HG02678 (cell line): ENCODE results near the gene FLOT1.

Experiments used
- ATAC-seq: cut with Tn5 transposase; IDR thresholded peaks from one replicate; pipeline ENCODE4 v1.9.1; 2021; ENCODE audit warnings: mild to moderate bottlenecking, moderate library complexity; ENCODE audit not compliant: unreplicated experiment

Gene FLOT1

GRCh38 chr6:30742316-30743098 lies at the start of gene FLOT1:
TSS of gene FLOT1 (minus strand) at chr6:30742687. CDS start at chr6:30742189, 498 bp downstream.
- peak; percentile 75 for ATAC-seq

GRCh38 chr6:30790724-30791383 lies 48.4 kb upstream of the FLOT1 start:
- no peak for ATAC-seq

GRCh38 chr6:30789606-30790005 lies 47.1 kb upstream of the FLOT1 start:
- ATAC-seq, result no peak

GRCh38 chr6:30787954-30788353 lies 45.5 kb upstream of the FLOT1 start:
- no peak for ATAC-seq

GRCh38 chr6:30782425-30783014 lies 40.0 kb upstream of the FLOT1 start:
- no peak for ATAC-seq

- no peak for ATAC-seq
These were observed 39.4 kb upstream of the FLOT1 start for GRCh38 chr6:30781743-30782424.

- ATAC-seq, result no peak
These were observed 38.9 kb upstream of the FLOT1 start for GRCh38 chr6:30781395-30781742.

GRCh38 chr6:30780642-30780920 lies 38.1 kb upstream of the FLOT1 start:
- ATAC-seq, result no peak

- ATAC-seq, result no peak
These were observed 37.6 kb upstream of the FLOT1 start for GRCh38 chr6:30779850-30780641.

- ATAC-seq, result no peak
These were observed 35.6 kb upstream of the FLOT1 start for GRCh38 chr6:30778001-30778635.

- no peak for ATAC-seq
These were observed 34.6 kb upstream of the FLOT1 start for GRCh38 chr6:30777155-30777485.

- no peak for ATAC-seq
These were observed 34.1 kb upstream of the FLOT1 start for GRCh38 chr6:30776390-30777154.

- no peak for ATAC-seq
These were observed 32.6 kb upstream of the FLOT1 start for GRCh38 chr6:30775104-30775503.

- ATAC-seq, result no peak
These were observed 32.2 kb upstream of the FLOT1 start for GRCh38 chr6:30774701-30775100.

GRCh38 chr6:30770592-30770991 lies 28.1 kb upstream of the FLOT1 start:
- ATAC-seq, result no peak

- ATAC-seq, result no peak
These were observed 27.5 kb upstream of the FLOT1 start for GRCh38 chr6:30769853-30770524.

GRCh38 chr6:30769088-30769852 lies 26.8 kb upstream of the FLOT1 start:
- no peak for ATAC-seq

- ATAC-seq, result no peak
These were observed 26.2 kb upstream of the FLOT1 start for GRCh38 chr6:30768634-30769087.

- ATAC-seq, result no peak
These were observed 25.4 kb upstream of the FLOT1 start for GRCh38 chr6:30767944-30768301.
